Hepatocyte (in vitro differentiated cells): ENCODE data around the gene KRT37. TPM values are rescaled to one million over a fixed set of nuclear protein-coding genes. Genes with fewer than 3 reads are reported as not detected.
A peak's percentile ranks its signal among the peaks of the same experiment; 100 is the strongest.

Experiments used
- DNase-seq: peaks from one replicate; pipeline ENCODE4 v3.0.0-alpha.2; 2016; ENCODE audit warnings: low spot score
- H2AFZ ChIP-seq: fragments of 200-600 bp; sonication (generic); 2 replicates; pipeline ENCODE4 v1.6.0; 2016; ENCODE audit warnings: antibody characterized with exemption, mild to moderate bottlenecking
- H3K27ac ChIP-seq: fragments of 200-600 bp; sonication (generic); 2 replicates; pipeline ENCODE4 v1.5.1; 2016; ENCODE audit warnings: mild to moderate bottlenecking
- H3K27me3 ChIP-seq: fragments of 200-600 bp; sonication (generic); 2 replicates; pipeline ENCODE4 v1.6.1; 2016
- H3K36me3 ChIP-seq: fragments of 200-600 bp; sonication (generic); replicated peaks from 2 replicates; pipeline ENCODE4 v1.5.1; 2016; ENCODE audit warnings: low read depth; ENCODE audit not compliant: insufficient read depth
- H3K4me1 ChIP-seq: fragments of 200-600 bp; sonication (generic); 2 replicates; pipeline ENCODE4 v1.5.1; 2016; ENCODE audit warnings: mild to moderate bottlenecking, moderate library complexity; ENCODE audit not compliant: insufficient read depth
- H3K4me2 ChIP-seq: fragments of 200-600 bp; sonication (generic); 2 replicates; pipeline ENCODE4 v1.6.0; 2016
- H3K4me3 ChIP-seq: fragments of 200-600 bp; sonication (generic); 2 replicates; pipeline ENCODE4 v1.5.1; 2016; ENCODE audit warnings: mild to moderate bottlenecking
- H3K79me2 ChIP-seq: fragments of 200-600 bp; sonication (generic); 2 replicates; pipeline ENCODE4 v1.6.0; 2017; ENCODE audit warnings: mild to moderate bottlenecking
- H3K9me2 ChIP-seq: fragments of 200-600 bp; sonication (generic); replicated peaks from 2 replicates; pipeline ENCODE4 v1.6.0; 2017; ENCODE audit warnings: mild to moderate bottlenecking; ENCODE audit not compliant: insufficient read depth
- H3K9me3 ChIP-seq: fragments of 200-600 bp; sonication (generic); 2 replicates; pipeline ENCODE4 v1.5.1; 2016; ENCODE audit warnings: low read depth, mild to moderate bottlenecking
- H4K20me1 ChIP-seq: fragments of 200-600 bp; sonication (generic); 2 replicates; pipeline ENCODE4 v1.6.0; 2016; ENCODE audit warnings: mild to moderate bottlenecking; ENCODE audit not compliant: insufficient read depth, poor library complexity, severe bottlenecking
- EZH2 ChIP-seq: fragments of 200-600 bp; sonication (generic); IDR thresholded peaks from 2 replicates; pipeline ENCODE4 v1.6.1; 2016; ENCODE audit warnings: antibody characterized with exemption, mild to moderate bottlenecking, borderline replicate concordance
- EZH2phosphoT487 ChIP-seq: fragments of 200-600 bp; sonication (generic); IDR thresholded peaks from one replicate; pipeline ENCODE4 v1.6.1; 2018; ENCODE audit warnings: antibody characterized with exemption, mild to moderate bottlenecking, low read depth, moderate library complexity; ENCODE audit not compliant: unreplicated experiment, severe bottlenecking
- WGBS: methylation state at CpG from one replicate; pipeline ENCODE4 v1.1.6; 2016; ENCODE audit warnings: low lambda C conversion rate; ENCODE audit errors: missing lambda C conversion rate; 5-methylcytosine and 5-hydroxymethylcytosine counted together
- polyA plus RNA-seq: library from polyadenylated mRNA; unstranded; fragments of >200 nt; fragmentation: Nextera tagmentation; extraction: Ambion mirVana; gene quantifications from 2 replicates; pipeline ENCODE4 v1.2.1, GENCODE V29; 2016
- total RNA-seq: library from RNA; depleted of rRNA; stranded (reverse); fragments of >200 nt; gene quantifications from 2 replicates; pipeline ENCODE4 v1.2.3, GENCODE V29; 2014
- TF ChIP-seq, protein P1 (sequence below): fragments of 200-600 bp; sonication (generic); IDR thresholded peaks from 2 replicates; pipeline ENCODE4 v1.5.1; 2016; ENCODE audit warnings: antibody characterized with exemption, mild to moderate bottlenecking; ENCODE audit not compliant: poor library complexity

KRT37 gene
- total and polyA plus RNA-seq, 2 experiments from 2014 or later, result not detected

DNA sequence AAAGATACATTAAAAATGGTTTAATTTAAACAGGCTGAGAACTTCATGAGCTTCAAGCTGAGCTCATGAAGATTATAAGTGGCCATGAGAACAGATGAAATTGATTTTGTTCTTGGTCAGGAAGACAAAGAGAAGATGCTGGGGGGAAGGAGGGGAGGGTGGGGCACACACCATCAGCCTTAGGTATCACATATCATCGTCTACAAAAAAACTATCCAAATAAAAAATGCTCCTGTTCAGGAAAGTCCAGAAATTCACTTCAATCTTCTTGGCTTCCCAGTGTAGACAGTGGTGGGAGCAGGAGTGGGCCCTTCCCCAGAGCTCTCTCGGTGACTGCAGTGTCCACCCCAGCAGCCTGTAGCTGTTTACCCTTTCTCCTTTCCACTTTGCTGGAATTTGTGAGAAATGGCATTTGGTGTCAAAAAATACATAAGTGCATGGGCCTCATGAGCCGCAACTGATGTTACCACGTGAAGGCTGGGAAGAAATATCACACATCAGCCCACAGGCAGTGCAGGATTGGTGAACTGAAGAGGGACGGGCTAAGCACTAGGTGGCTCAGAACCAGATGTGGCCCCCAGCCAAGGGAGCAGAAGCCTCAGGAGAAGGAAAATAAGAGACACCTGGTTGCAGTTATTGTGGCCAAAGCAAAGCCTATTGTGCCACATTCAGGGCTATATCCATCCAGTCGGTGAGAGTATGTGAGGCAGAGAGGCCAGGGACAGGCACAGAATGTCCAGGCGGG, 6.1 kb downstream of the KRT37 start:
- Histone ChIP-seq H3K4me1 (peaks cover 20% of the 10 kb centered on the region), H3K4me3 (no peak overlapping the region), H4K20me1 (no peaks in the 10 kb centered on the region), H3K27me3 (no peaks in the 10 kb centered on the region), H3K4me2 (no peak overlapping the region), H3K27ac (no peak overlapping the region), H3K9me2 (no peaks in the 10 kb centered on the region), H3K9me3 (no peaks in the 10 kb centered on the region), H2AFZ (no peak overlapping the region), H3K79me2 (no peaks in the 10 kb centered on the region), H3K36me3 (no peaks in the 10 kb centered on the region)
- no peak for TF ChIP-seq EZH2phosphoT487
- no peak for TF ChIP-seq EZH2
- TF ChIP-seq, protein P1, sequence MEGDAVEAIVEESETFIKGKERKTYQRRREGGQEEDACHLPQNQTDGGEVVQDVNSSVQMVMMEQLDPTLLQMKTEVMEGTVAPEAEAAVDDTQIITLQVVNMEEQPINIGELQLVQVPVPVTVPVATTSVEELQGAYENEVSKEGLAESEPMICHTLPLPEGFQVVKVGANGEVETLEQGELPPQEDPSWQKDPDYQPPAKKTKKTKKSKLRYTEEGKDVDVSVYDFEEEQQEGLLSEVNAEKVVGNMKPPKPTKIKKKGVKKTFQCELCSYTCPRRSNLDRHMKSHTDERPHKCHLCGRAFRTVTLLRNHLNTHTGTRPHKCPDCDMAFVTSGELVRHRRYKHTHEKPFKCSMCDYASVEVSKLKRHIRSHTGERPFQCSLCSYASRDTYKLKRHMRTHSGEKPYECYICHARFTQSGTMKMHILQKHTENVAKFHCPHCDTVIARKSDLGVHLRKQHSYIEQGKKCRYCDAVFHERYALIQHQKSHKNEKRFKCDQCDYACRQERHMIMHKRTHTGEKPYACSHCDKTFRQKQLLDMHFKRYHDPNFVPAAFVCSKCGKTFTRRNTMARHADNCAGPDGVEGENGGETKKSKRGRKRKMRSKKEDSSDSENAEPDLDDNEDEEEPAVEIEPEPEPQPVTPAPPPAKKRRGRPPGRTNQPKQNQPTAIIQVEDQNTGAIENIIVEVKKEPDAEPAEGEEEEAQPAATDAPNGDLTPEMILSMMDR, result no peak
- DNase-seq, result no peak
- WGBS, result 80% methylated on average over 7 of the region's 7 CpGs

DNA sequence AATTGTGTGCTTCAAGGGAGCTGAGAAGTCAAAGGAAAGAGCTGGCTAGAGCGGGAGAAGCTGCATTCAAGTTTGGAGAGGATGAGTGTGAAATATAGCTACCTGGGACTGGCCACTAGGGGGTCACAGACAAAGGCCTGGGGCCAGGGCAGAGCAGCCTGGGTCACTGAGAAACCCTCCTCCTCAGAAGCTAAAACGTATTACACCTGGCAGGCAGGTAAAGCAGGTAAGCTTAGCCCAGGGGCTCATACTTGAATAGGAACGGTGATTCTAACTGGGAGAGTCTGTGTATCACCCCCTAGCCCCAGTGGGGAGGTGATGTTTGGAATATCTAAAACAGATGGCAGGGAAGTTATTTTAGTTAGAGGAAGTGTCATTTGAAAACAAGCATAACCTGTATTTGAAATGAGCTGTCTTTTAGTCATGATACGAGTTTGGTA, 6.8 kb downstream of the KRT37 start:
- Histone ChIP-seq H3K79me2 (no peaks in the 10 kb centered on the region), H3K9me3 (no peaks in the 10 kb centered on the region), H3K9me2 (no peaks in the 10 kb centered on the region), H3K4me2 (no peak overlapping the region), H2AFZ (no peak overlapping the region), H3K27me3 (no peaks in the 10 kb centered on the region), H3K4me1 (peaks cover 20% of the 10 kb centered on the region), H3K27ac (peak overlapping the region; percentile 1), H3K4me3 (no peak overlapping the region), H3K36me3 (no peaks in the 10 kb centered on the region), H4K20me1 (no peaks in the 10 kb centered on the region)
- WGBS, result 45% methylated on average over 4 of the region's 4 CpGs
- TF ChIP-seq EZH2 (no peak), EZH2phosphoT487 (no peak)
- TF ChIP-seq, protein P1, result no peak
- DNase-seq, result peak; percentile 15

DNA sequence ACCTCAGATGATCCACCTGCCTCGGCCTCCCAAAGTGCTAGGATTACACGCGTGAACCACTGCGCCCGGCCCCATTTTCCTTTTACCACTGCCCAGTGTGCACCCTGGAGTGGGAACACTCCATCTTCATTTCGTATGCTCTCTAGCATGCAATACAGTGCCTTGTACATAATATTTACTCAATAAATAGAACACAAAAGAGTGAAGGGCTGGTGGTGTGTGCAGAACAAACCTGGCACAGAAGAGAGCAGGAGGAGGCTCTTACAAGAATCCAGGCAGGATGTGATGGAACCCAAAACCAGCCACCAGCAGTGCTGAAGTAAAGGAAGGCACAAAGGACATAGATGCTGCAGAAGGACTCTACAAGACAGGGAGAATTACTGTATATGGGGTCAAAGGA, 7.3 kb downstream of the KRT37 start:
- H3K27ac ChIP-seq, result peak overlapping the region; percentile 1
- H3K79me2 ChIP-seq, result no peaks in the 10 kb centered on the region
- no peak overlapping the region for H3K4me2 ChIP-seq
- no peak overlapping the region for H3K4me3 ChIP-seq
- WGBS, result 95% methylated on average over 6 of the region's 6 CpGs
- H2AFZ ChIP-seq, result no peak overlapping the region
- peaks cover 20% of the 10 kb centered on the region for H3K4me1 ChIP-seq
- H3K27me3 ChIP-seq, result no peaks in the 10 kb centered on the region
- H3K36me3 ChIP-seq, result no peaks in the 10 kb centered on the region
- no peaks in the 10 kb centered on the region for H3K9me3 ChIP-seq
- no peaks in the 10 kb centered on the region for H4K20me1 ChIP-seq
- DNase-seq, result no peak
- TF ChIP-seq, protein P1, result no peak
- no peak for TF ChIP-seq EZH2
- TF ChIP-seq EZH2phosphoT487, result no peak
- no peaks in the 10 kb centered on the region for H3K9me2 ChIP-seq
